H1 (cell line): ENCODE data around the gene VSTM4. TPM values are rescaled to one million over a fixed set of nuclear protein-coding genes. Genes with fewer than 3 reads are reported as not detected.

Source experiments
- CTCF ChIA-PET: fragments of 300-600 bp; sonication (Branson Sonifier 250); formaldehyde crosslinking; loops from one replicate; lab custom pipeline; 2021; ENCODE audit not compliant: partially characterized antibody; lab: Charles Lee
- POLR2A ChIA-PET: fragments of 300-600 bp; sonication (Branson Sonifier 250); formaldehyde crosslinking; loops from one replicate; lab custom pipeline; 2021; ENCODE audit warnings: inconsistent platforms; ENCODE audit not compliant: partially characterized antibody; lab: Charles Lee
- DNase-seq, 2 experiments: peaks; one replicate each; pipeline versions ENCODE4 v3.0.0 to v3.0.0-alpha.2; 2010 to 2022; ENCODE audit warnings: low spot score in 2 of 2, low read depth in 1 of 2, mixed read lengths in 1 of 2
- FAIRE-seq: peaks from 2 replicates; lab custom pipeline; 2011; peaks lifted over from hg19 to GRCh38; lab: Jason Lieb, UNC
- H2AFZ ChIP-seq: 2 replicates; pipeline ENCODE4 v1.8.1; 2012; ENCODE audit warnings: low read length, inconsistent platforms
- H2AK5ac ChIP-seq: 2 replicates; pipeline ENCODE4 v1.6.1; 2013; ENCODE audit warnings: low read depth, low read length
- H2BK120ac ChIP-seq: replicated peaks from 2 replicates; pipeline ENCODE3; 2013; ENCODE audit warnings: low read depth, low read length, inconsistent platforms
- H2BK12ac ChIP-seq: 2 replicates; pipeline ENCODE4 v1.6.1; 2013; ENCODE audit warnings: low read depth, low read length
- H2BK15ac ChIP-seq: 2 replicates; pipeline ENCODE4 v1.6.1; 2013; ENCODE audit warnings: low read length
- H2BK20ac ChIP-seq: 2 replicates; pipeline ENCODE4 v1.6.1; 2013; ENCODE audit warnings: low read length
- H2BK5ac ChIP-seq: 2 replicates; pipeline ENCODE4 v1.6.1; 2013; ENCODE audit warnings: low read depth, low read length
- H3K14ac ChIP-seq: 2 replicates; pipeline ENCODE4 v1.6.1; 2013; ENCODE audit warnings: inconsistent platforms; ENCODE audit not compliant: insufficient read length
- H3K18ac ChIP-seq: 2 replicates; pipeline ENCODE4 v1.6.1; 2013; ENCODE audit warnings: low read length; ENCODE audit errors: extremely low read depth
- H3K23ac ChIP-seq: 2 replicates; pipeline ENCODE4 v1.6.1; 2013; ENCODE audit warnings: inconsistent platforms; ENCODE audit not compliant: insufficient read length
- H3K23me2 ChIP-seq: 2 replicates; pipeline ENCODE4 v1.6.1; 2013; ENCODE audit warnings: low read depth, low read length
- H3K27ac ChIP-seq: 2 replicates; pipeline ENCODE4 v1.6.1; 2011; ENCODE audit warnings: low read depth, low read length, inconsistent platforms
- H3K27me3 ChIP-seq, 4 experiments: replicated peaks in 1 of 4; 1 replicate in 1 of 4; 2 replicates in 3 of 4; pipeline versions ENCODE4 v1.6.1 to v1.8.1; 2011 to 2013; ENCODE audit warnings: low read length in 3 of 4, mild to moderate bottlenecking in 3 of 4, inconsistent platforms in 2 of 4, mixed read lengths in 2 of 4, moderate library complexity in 1 of 4; ENCODE audit not compliant: control insufficient read depth in 3 of 4, insufficient read depth in 3 of 4; ENCODE audit errors: extremely low read depth in 1 of 4
- H3K36me3 ChIP-seq, 4 experiments: 2 replicates each; pipeline versions ENCODE4 v1.6.1 to v1.8.1; 2011 to 2013; ENCODE audit warnings: mild to moderate bottlenecking in 4 of 4, low read length in 3 of 4, moderate library complexity in 2 of 4, control low read depth in 1 of 4, inconsistent platforms in 1 of 4; ENCODE audit not compliant: insufficient read depth in 4 of 4, control insufficient read depth in 2 of 4
- H3K4ac ChIP-seq: replicated peaks from 2 replicates; pipeline ENCODE3; 2013; ENCODE audit warnings: low read length, low read depth, mixed read lengths, inconsistent platforms; ENCODE audit not compliant: insufficient read length
- H3K4me1 ChIP-seq, 4 experiments: replicated peaks in 1 of 4; 1 replicate in 1 of 4; 2 replicates in 3 of 4; pipeline versions ENCODE4 v1.6.1 to v1.8.1; 2011 to 2013; ENCODE audit warnings: low read length in 3 of 4, inconsistent platforms in 2 of 4, mixed read lengths in 1 of 4; ENCODE audit not compliant: insufficient read depth in 4 of 4, control insufficient read depth in 3 of 4
- H3K4me2 ChIP-seq, 2 experiments: 2 replicates each; pipeline versions ENCODE4 v1.6.1 to v1.8.1; 2011 to 2013; ENCODE audit warnings: low read depth in 2 of 2, low read length in 2 of 2, control low read depth in 1 of 2, inconsistent platforms in 1 of 2, mild to moderate bottlenecking in 1 of 2; ENCODE audit not compliant: insufficient read depth in 1 of 2
- H3K4me3 ChIP-seq, 4 experiments: fragments of 200-600, 300-600 bp in 1 of 4; sonication (generic), shearing (Covaris generic), sonication (Bioruptor Twin) in 1 of 4; 2 replicates each; pipeline versions ENCODE4 v1.5.1 to v1.8.1; 2011 to 2016; ENCODE audit warnings: low read length in 4 of 4, low read depth in 3 of 4, control low read depth in 2 of 4, inconsistent platforms in 2 of 4, mild to moderate bottlenecking in 2 of 4, mixed read lengths in 1 of 4, moderate library complexity in 1 of 4; ENCODE audit not compliant: insufficient read depth in 2 of 4; ENCODE audit errors: extremely low read depth in 1 of 4
- H3K56ac ChIP-seq: replicated peaks from 2 replicates; pipeline ENCODE3; 2013; ENCODE audit warnings: low read depth, mild to moderate bottlenecking, mixed read lengths, low read length, inconsistent platforms; ENCODE audit not compliant: insufficient read length
- H3K79me1 ChIP-seq: 2 replicates; pipeline ENCODE4 v1.6.1; 2013; ENCODE audit warnings: low read depth, low read length, control low read depth
- H3K79me2 ChIP-seq, 2 experiments: 2 replicates each; pipeline versions ENCODE4 v1.6.1 to v1.8.1; 2012 to 2013; ENCODE audit warnings: low read length in 2 of 2, mild to moderate bottlenecking in 2 of 2, inconsistent platforms in 1 of 2; ENCODE audit not compliant: insufficient read depth in 2 of 2, control insufficient read depth in 1 of 2
- H3K9ac ChIP-seq, 4 experiments: replicated peaks in 1 of 4; 1 replicate in 1 of 4; 2 replicates in 3 of 4; pipeline versions ENCODE4 v1.6.1 to v1.8.1; 2011 to 2013; ENCODE audit warnings: low read depth in 3 of 4, low read length in 3 of 4, control low read depth in 2 of 4, mild to moderate bottlenecking in 2 of 4, moderate library complexity in 2 of 4, inconsistent platforms in 1 of 4; ENCODE audit errors: extremely low read depth in 1 of 4
- H3K9me3 ChIP-seq, 2 experiments: 2 replicates each; pipeline versions ENCODE4 v1.6.1 to v1.8.1; 2012 to 2013; ENCODE audit warnings: mild to moderate bottlenecking in 2 of 2, moderate library complexity in 2 of 2, control low read depth in 1 of 2, inconsistent platforms in 1 of 2, low read depth in 1 of 2, low read length in 1 of 2, mixed read lengths in 1 of 2; ENCODE audit not compliant: insufficient read depth in 2 of 2
- H4K20me1 ChIP-seq, 2 experiments: replicated peaks in 1 of 2; 2 replicates each; pipeline versions ENCODE3 to v1.8.1; 2011 to 2013; ENCODE audit warnings: inconsistent platforms in 2 of 2, low read length in 2 of 2, mild to moderate bottlenecking in 1 of 2; ENCODE audit not compliant: insufficient read depth in 2 of 2, control insufficient read depth in 1 of 2
- H4K5ac ChIP-seq: 2 replicates; pipeline ENCODE4 v1.6.1; 2013; ENCODE audit warnings: low read length, low read depth, mixed read lengths, inconsistent platforms; ENCODE audit not compliant: insufficient read length
- H4K8ac ChIP-seq: 2 replicates; pipeline ENCODE4 v1.8.0; 2013; ENCODE audit warnings: mild to moderate bottlenecking, moderate library complexity, low read length, inconsistent platforms; ENCODE audit not compliant: insufficient read depth; ENCODE audit errors: extremely low read depth
- H4K91ac ChIP-seq: replicated peaks from 2 replicates; pipeline ENCODE3; 2013; ENCODE audit warnings: low read length, mixed read lengths, inconsistent platforms; ENCODE audit not compliant: insufficient read length
- CEBPB ChIP-seq: IDR thresholded peaks from 2 replicates; pipeline ENCODE4 v1.6.1; 2012; ENCODE audit warnings: low read depth, low read length
- CTCF ChIP-seq, 3 experiments: IDR thresholded peaks; 1 replicate in 2 of 3; 2 replicates in 1 of 3; pipeline versions ENCODE4 v1.5.1 to v1.6.1; 2011; ENCODE audit warnings: low read length in 3 of 3, mild to moderate bottlenecking in 3 of 3, inconsistent platforms in 2 of 3, low read depth in 1 of 3, moderate library complexity in 1 of 3; ENCODE audit not compliant: insufficient read depth in 1 of 3; ENCODE audit errors: control extremely low read depth in 1 of 3
- MAX ChIP-seq: IDR thresholded peaks from 2 replicates; pipeline ENCODE4 v1.6.1; 2012; ENCODE audit warnings: inconsistent platforms
- RAD21 ChIP-seq, 2 experiments: IDR thresholded peaks in 1 of 2; conservative IDR thresholded peaks in 1 of 2; 2 replicates each; pipeline ENCODE4 v1.6.1; 2011; ENCODE audit warnings: low read depth in 2 of 2, low read length in 2 of 2, improper control_type of control experiment in 1 of 2, inconsistent platforms in 1 of 2, mild to moderate bottlenecking in 1 of 2, moderate library complexity in 1 of 2
- WGBS, 2 experiments: shearing (Covaris generic) in 1 of 2; methylation state at CpG; one replicate each; pipeline versions ENCODE4 v1.1.6 to v1.1.7; 2013 to 2015; ENCODE audit warnings: low lambda C conversion rate in 2 of 2, mixed read lengths in 2 of 2, inconsistent platforms in 1 of 2, low coverage in 1 of 2, missing lambda C conversion rate in 1 of 2; ENCODE audit not compliant: insufficient replicate concordance in 2 of 2, insufficient coverage in 1 of 2, insufficient read length in 1 of 2; ENCODE audit errors: extremely low coverage in 1 of 2, missing lambda C conversion rate in 1 of 2; 5-methylcytosine and 5-hydroxymethylcytosine counted together
- polyA plus RNA-seq, 7 experiments: library from polyadenylated mRNA; depleted of rRNA in 3 of 7; stranded (reverse) in 5 of 7; unstranded in 2 of 7; fragments of >200 nt in 5 of 7; fragments of 200-250 nt in 2 of 7; gene quantifications; 1 replicate in 5 of 7; 2 replicates in 1 of 7; 4 replicates in 1 of 7; pipeline versions ENCODE4 v1.2.1 to v1.2.3, GENCODE V29; 2011 to 2013; ENCODE audit warnings: missing spikeins in 2 of 7, mixed read lengths in 2 of 7
- total RNA-seq: library from RNA; stranded (reverse); fragmentation: NEBNext Ultra II Directional; extraction: Animal tissue kit (Norgen Biotek cat#: 25700); gene quantifications from 2 replicates; pipeline ENCODE4 v1.2.1, GENCODE V29; 2021

The VSTM4 gene
- total and polyA plus RNA-seq, 2 of the 8 experiments (the other 6 are each of a cell fraction or from before 2014, with no cell fraction given): 0.48 to 0.73 TPM

- POLR2A ChIA-PET: no interaction called here
- no peaks in the 10 kb centered on the region for H3K9me3 ChIP-seq
- H3K4ac ChIP-seq: no peak overlapping the region
- no peak overlapping the region for H3K14ac ChIP-seq
- H3K4me1 ChIP-seq: no peaks in the 10 kb centered on the region
- no peaks in the 10 kb centered on the region for H3K36me3 ChIP-seq
- no peak overlapping the region for H3K4me2 ChIP-seq
- H3K27me3 ChIP-seq: no peaks in the 10 kb centered on the region
- H3K18ac ChIP-seq: no peak overlapping the region
- no peak overlapping the region for H3K56ac ChIP-seq
- no peaks in the 10 kb centered on the region for H3K79me1 ChIP-seq
- FAIRE-seq (no peak), DNase-seq (no peak)
- H4K91ac ChIP-seq: no peak overlapping the region
- H2BK5ac ChIP-seq: no peak overlapping the region
- no peak overlapping the region for H2AFZ ChIP-seq
- no peak overlapping the region for H4K8ac ChIP-seq
- H2BK12ac ChIP-seq: no peak overlapping the region
- no peak overlapping the region for H4K5ac ChIP-seq
- H2BK15ac ChIP-seq: no peak overlapping the region
- no peak overlapping the region for H3K4me3 ChIP-seq
- no peaks in the 10 kb centered on the region for H4K20me1 ChIP-seq
- no peak overlapping the region for H3K27ac ChIP-seq
- no peak overlapping the region for H2BK20ac ChIP-seq
- no peak overlapping the region for H3K9ac ChIP-seq
- WGBS, 2 experiments: 88% methylated on average over 2 of the region's 2 CpGs; no CpG with 5 or more reads in 1 of the 2 experiments
- no peak overlapping the region for H2AK5ac ChIP-seq
- CTCF ChIA-PET: interaction anchor here (1.0 to 2.1 kb wide), 6 partner anchors 9 to 44 kb away, joined by 3 to 6 read pairs (median 3); no protein-coding TSS in a partner anchor
- H2BK120ac ChIP-seq: no peak overlapping the region
- TF ChIP-seq RAD21 (IDR thresholded peaks at IDR 0.05 in 1 of 2, conservative IDR thresholded peaks at IDR 0.05 in 1 of 2; ENCODE audit: low read depth in 2 of 2, low read length in 2 of 2) (peak in 1 of 2 experiments; percentile 12; a peak in 1 of 4 replicates), CEBPB (no peak), MAX (no peak), CTCF (IDR thresholded peaks at IDR 0.05; ENCODE audit: control extremely low read depth in 1 of 3, insufficient read depth in 1 of 3, low read depth in 1 of 3, low read length in 3 of 3) (peak in 2 of 3 experiments; percentile 6 to 20; a peak in 1 of 4 replicates)
- H3K23ac ChIP-seq: no peak overlapping the region
- no peaks in the 10 kb centered on the region for H3K23me2 ChIP-seq
- no peaks in the 10 kb centered on the region for H3K79me2 ChIP-seq
These were observed 17.0 kb upstream of the VSTM4 start for GRCh38 chr10:49132362-49132737.
